GM19193 (cell line): ENCODE results near the gene TOR1B.

Experiments
- POLR2A ChIP-seq: IDR thresholded peaks from 4 replicates; pipeline ENCODE4 v1.6.1; 2011; ENCODE audit not compliant: insufficient read depth, insufficient read length; ENCODE audit errors: extremely low read depth

TOR1B gene

GRCh38 chr9:129850821-129851550, 48.0 kb downstream of the TOR1B start:
- no peak for TF ChIP-seq POLR2A

- no peak for TF ChIP-seq POLR2A
Observed at GRCh38 chr9:129851821-129852220, 48.8 kb downstream of the TOR1B start.

GRCh38 chr9:129852579-129852978, 49.6 kb downstream of the TOR1B start:
- TF ChIP-seq POLR2A: no peak

GRCh38 chr9:129853614-129854013, 50.6 kb downstream of the TOR1B start:
- TF ChIP-seq POLR2A: no peak

GRCh38 chr9:129854588-129855110, 51.7 kb downstream of the TOR1B start:
- no peak for TF ChIP-seq POLR2A

- TF ChIP-seq POLR2A: no peak
Observed at GRCh38 chr9:129857207-129857606, 54.2 kb downstream of the TOR1B start.

GRCh38 chr9:129858167-129858962, 55.4 kb downstream of the TOR1B start:
- no peak for TF ChIP-seq POLR2A
